ENCODE data around the gene ANKRD13D.

DNA sequence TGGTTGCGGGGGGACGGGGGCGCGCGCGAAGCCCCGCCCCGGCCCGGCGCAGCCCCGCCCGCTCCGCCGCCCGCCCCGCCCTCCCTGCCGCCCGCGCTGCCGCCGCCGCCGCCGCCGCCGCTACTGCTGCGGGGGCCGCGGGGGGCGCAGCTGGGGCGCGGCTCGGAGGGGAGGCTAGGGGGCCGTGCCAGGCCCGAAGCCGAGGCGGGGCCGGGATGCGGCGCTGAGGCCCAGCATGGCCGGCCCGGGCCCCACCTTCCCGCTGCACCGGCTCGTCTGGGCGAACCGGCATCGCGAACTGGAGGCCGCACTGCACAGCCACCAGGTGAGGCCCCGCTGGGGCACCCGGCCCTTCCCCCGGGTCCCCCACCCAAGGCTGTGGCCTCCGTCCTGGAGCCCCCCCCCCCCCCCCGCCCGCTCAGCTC, at the start of gene ANKRD13D:
- TF ChIP-seq, protein P1, sequence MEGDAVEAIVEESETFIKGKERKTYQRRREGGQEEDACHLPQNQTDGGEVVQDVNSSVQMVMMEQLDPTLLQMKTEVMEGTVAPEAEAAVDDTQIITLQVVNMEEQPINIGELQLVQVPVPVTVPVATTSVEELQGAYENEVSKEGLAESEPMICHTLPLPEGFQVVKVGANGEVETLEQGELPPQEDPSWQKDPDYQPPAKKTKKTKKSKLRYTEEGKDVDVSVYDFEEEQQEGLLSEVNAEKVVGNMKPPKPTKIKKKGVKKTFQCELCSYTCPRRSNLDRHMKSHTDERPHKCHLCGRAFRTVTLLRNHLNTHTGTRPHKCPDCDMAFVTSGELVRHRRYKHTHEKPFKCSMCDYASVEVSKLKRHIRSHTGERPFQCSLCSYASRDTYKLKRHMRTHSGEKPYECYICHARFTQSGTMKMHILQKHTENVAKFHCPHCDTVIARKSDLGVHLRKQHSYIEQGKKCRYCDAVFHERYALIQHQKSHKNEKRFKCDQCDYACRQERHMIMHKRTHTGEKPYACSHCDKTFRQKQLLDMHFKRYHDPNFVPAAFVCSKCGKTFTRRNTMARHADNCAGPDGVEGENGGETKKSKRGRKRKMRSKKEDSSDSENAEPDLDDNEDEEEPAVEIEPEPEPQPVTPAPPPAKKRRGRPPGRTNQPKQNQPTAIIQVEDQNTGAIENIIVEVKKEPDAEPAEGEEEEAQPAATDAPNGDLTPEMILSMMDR (IDR thresholded peaks at IDR 0.05): no peak
- TF ChIP-seq, protein P2, sequence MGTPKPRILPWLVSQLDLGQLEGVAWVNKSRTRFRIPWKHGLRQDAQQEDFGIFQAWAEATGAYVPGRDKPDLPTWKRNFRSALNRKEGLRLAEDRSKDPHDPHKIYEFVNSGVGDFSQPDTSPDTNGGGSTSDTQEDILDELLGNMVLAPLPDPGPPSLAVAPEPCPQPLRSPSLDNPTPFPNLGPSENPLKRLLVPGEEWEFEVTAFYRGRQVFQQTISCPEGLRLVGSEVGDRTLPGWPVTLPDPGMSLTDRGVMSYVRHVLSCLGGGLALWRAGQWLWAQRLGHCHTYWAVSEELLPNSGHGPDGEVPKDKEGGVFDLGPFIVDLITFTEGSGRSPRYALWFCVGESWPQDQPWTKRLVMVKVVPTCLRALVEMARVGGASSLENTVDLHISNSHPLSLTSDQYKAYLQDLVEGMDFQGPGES (IDR thresholded peaks at IDR 0.05; ENCODE audit: low read depth, low read length): no peak
- TF ChIP-seq TCF12 (IDR thresholded peaks at IDR 0.05): no peak
- no peak for TF ChIP-seq TEAD4 (IDR thresholded peaks at IDR 0.05; ENCODE audit: borderline replicate concordance, insufficient read depth)

Measured in SK-N-SH (cell line).